H1 (cell line): ENCODE measurements around the gene ZCCHC17. TPM values are rescaled to one million over a fixed set of nuclear protein-coding genes. Genes with fewer than 3 reads are reported as not detected.

Experiments used
- CTCF ChIA-PET: fragments of 300-600 bp; sonication (Branson Sonifier 250); formaldehyde crosslinking; loops from one replicate; lab custom pipeline; 2021; ENCODE audit not compliant: partially characterized antibody; lab: Charles Lee
- POLR2A ChIA-PET: fragments of 300-600 bp; sonication (Branson Sonifier 250); formaldehyde crosslinking; loops from one replicate; lab custom pipeline; 2021; ENCODE audit warnings: inconsistent platforms; ENCODE audit not compliant: partially characterized antibody; lab: Charles Lee
- DNase-seq, 2 experiments: peaks; one replicate each; pipeline versions ENCODE4 v3.0.0 to v3.0.0-alpha.2; 2010 to 2022; ENCODE audit warnings: low spot score in 2 of 2, low read depth in 1 of 2, mixed read lengths in 1 of 2
- FAIRE-seq: peaks from 2 replicates; lab custom pipeline; 2011; peaks lifted over from hg19 to GRCh38; lab: Jason Lieb, UNC
- H2AFZ ChIP-seq: 2 replicates; pipeline ENCODE4 v1.8.1; 2012; ENCODE audit warnings: low read length, inconsistent platforms
- H2AK5ac ChIP-seq: 2 replicates; pipeline ENCODE4 v1.6.1; 2013; ENCODE audit warnings: low read depth, low read length
- H2BK120ac ChIP-seq: replicated peaks from 2 replicates; pipeline ENCODE3; 2013; ENCODE audit warnings: low read depth, low read length, inconsistent platforms
- H2BK12ac ChIP-seq: 2 replicates; pipeline ENCODE4 v1.6.1; 2013; ENCODE audit warnings: low read depth, low read length
- H2BK15ac ChIP-seq: 2 replicates; pipeline ENCODE4 v1.6.1; 2013; ENCODE audit warnings: low read length
- H2BK20ac ChIP-seq: 2 replicates; pipeline ENCODE4 v1.6.1; 2013; ENCODE audit warnings: low read length
- H2BK5ac ChIP-seq: 2 replicates; pipeline ENCODE4 v1.6.1; 2013; ENCODE audit warnings: low read depth, low read length
- H3K14ac ChIP-seq: 2 replicates; pipeline ENCODE4 v1.6.1; 2013; ENCODE audit warnings: inconsistent platforms; ENCODE audit not compliant: insufficient read length
- H3K18ac ChIP-seq: 2 replicates; pipeline ENCODE4 v1.6.1; 2013; ENCODE audit warnings: low read length; ENCODE audit errors: extremely low read depth
- H3K23ac ChIP-seq: 2 replicates; pipeline ENCODE4 v1.6.1; 2013; ENCODE audit warnings: inconsistent platforms; ENCODE audit not compliant: insufficient read length
- H3K23me2 ChIP-seq: 2 replicates; pipeline ENCODE4 v1.6.1; 2013; ENCODE audit warnings: low read depth, low read length
- H3K27ac ChIP-seq: 2 replicates; pipeline ENCODE4 v1.6.1; 2011; ENCODE audit warnings: low read depth, low read length, inconsistent platforms
- H3K27me3 ChIP-seq, 4 experiments: replicated peaks in 1 of 4; 1 replicate in 1 of 4; 2 replicates in 3 of 4; pipeline versions ENCODE4 v1.6.1 to v1.8.1; 2011 to 2013; ENCODE audit warnings: low read length in 3 of 4, mild to moderate bottlenecking in 3 of 4, inconsistent platforms in 2 of 4, mixed read lengths in 2 of 4, moderate library complexity in 1 of 4; ENCODE audit not compliant: control insufficient read depth in 3 of 4, insufficient read depth in 3 of 4; ENCODE audit errors: extremely low read depth in 1 of 4
- H3K36me3 ChIP-seq, 4 experiments: 2 replicates each; pipeline versions ENCODE4 v1.6.1 to v1.8.1; 2011 to 2013; ENCODE audit warnings: mild to moderate bottlenecking in 4 of 4, low read length in 3 of 4, moderate library complexity in 2 of 4, control low read depth in 1 of 4, inconsistent platforms in 1 of 4; ENCODE audit not compliant: insufficient read depth in 4 of 4, control insufficient read depth in 2 of 4
- H3K4ac ChIP-seq: replicated peaks from 2 replicates; pipeline ENCODE3; 2013; ENCODE audit warnings: low read length, low read depth, mixed read lengths, inconsistent platforms; ENCODE audit not compliant: insufficient read length
- H3K4me1 ChIP-seq, 4 experiments: replicated peaks in 1 of 4; 1 replicate in 1 of 4; 2 replicates in 3 of 4; pipeline versions ENCODE4 v1.6.1 to v1.8.1; 2011 to 2013; ENCODE audit warnings: low read length in 3 of 4, inconsistent platforms in 2 of 4, mixed read lengths in 1 of 4; ENCODE audit not compliant: insufficient read depth in 4 of 4, control insufficient read depth in 3 of 4
- H3K4me2 ChIP-seq, 2 experiments: 2 replicates each; pipeline versions ENCODE4 v1.6.1 to v1.8.1; 2011 to 2013; ENCODE audit warnings: low read depth in 2 of 2, low read length in 2 of 2, control low read depth in 1 of 2, inconsistent platforms in 1 of 2, mild to moderate bottlenecking in 1 of 2; ENCODE audit not compliant: insufficient read depth in 1 of 2
- H3K4me3 ChIP-seq, 4 experiments: fragments of 200-600, 300-600 bp in 1 of 4; sonication (generic), shearing (Covaris generic), sonication (Bioruptor Twin) in 1 of 4; 2 replicates each; pipeline versions ENCODE4 v1.5.1 to v1.8.1; 2011 to 2016; ENCODE audit warnings: low read length in 4 of 4, low read depth in 3 of 4, control low read depth in 2 of 4, inconsistent platforms in 2 of 4, mild to moderate bottlenecking in 2 of 4, mixed read lengths in 1 of 4, moderate library complexity in 1 of 4; ENCODE audit not compliant: insufficient read depth in 2 of 4; ENCODE audit errors: extremely low read depth in 1 of 4
- H3K56ac ChIP-seq: replicated peaks from 2 replicates; pipeline ENCODE3; 2013; ENCODE audit warnings: low read depth, mild to moderate bottlenecking, mixed read lengths, low read length, inconsistent platforms; ENCODE audit not compliant: insufficient read length
- H3K79me1 ChIP-seq: 2 replicates; pipeline ENCODE4 v1.6.1; 2013; ENCODE audit warnings: low read depth, low read length, control low read depth
- H3K79me2 ChIP-seq, 2 experiments: 2 replicates each; pipeline versions ENCODE4 v1.6.1 to v1.8.1; 2012 to 2013; ENCODE audit warnings: low read length in 2 of 2, mild to moderate bottlenecking in 2 of 2, inconsistent platforms in 1 of 2; ENCODE audit not compliant: insufficient read depth in 2 of 2, control insufficient read depth in 1 of 2
- H3K9ac ChIP-seq, 4 experiments: replicated peaks in 1 of 4; 1 replicate in 1 of 4; 2 replicates in 3 of 4; pipeline versions ENCODE4 v1.6.1 to v1.8.1; 2011 to 2013; ENCODE audit warnings: low read depth in 3 of 4, low read length in 3 of 4, control low read depth in 2 of 4, mild to moderate bottlenecking in 2 of 4, moderate library complexity in 2 of 4, inconsistent platforms in 1 of 4; ENCODE audit errors: extremely low read depth in 1 of 4
- H3K9me3 ChIP-seq, 2 experiments: 2 replicates each; pipeline versions ENCODE4 v1.6.1 to v1.8.1; 2012 to 2013; ENCODE audit warnings: mild to moderate bottlenecking in 2 of 2, moderate library complexity in 2 of 2, control low read depth in 1 of 2, inconsistent platforms in 1 of 2, low read depth in 1 of 2, low read length in 1 of 2, mixed read lengths in 1 of 2; ENCODE audit not compliant: insufficient read depth in 2 of 2
- H4K20me1 ChIP-seq, 2 experiments: replicated peaks in 1 of 2; 2 replicates each; pipeline versions ENCODE3 to v1.8.1; 2011 to 2013; ENCODE audit warnings: inconsistent platforms in 2 of 2, low read length in 2 of 2, mild to moderate bottlenecking in 1 of 2; ENCODE audit not compliant: insufficient read depth in 2 of 2, control insufficient read depth in 1 of 2
- H4K5ac ChIP-seq: 2 replicates; pipeline ENCODE4 v1.6.1; 2013; ENCODE audit warnings: low read length, low read depth, mixed read lengths, inconsistent platforms; ENCODE audit not compliant: insufficient read length
- H4K8ac ChIP-seq: 2 replicates; pipeline ENCODE4 v1.8.0; 2013; ENCODE audit warnings: mild to moderate bottlenecking, moderate library complexity, low read length, inconsistent platforms; ENCODE audit not compliant: insufficient read depth; ENCODE audit errors: extremely low read depth
- H4K91ac ChIP-seq: replicated peaks from 2 replicates; pipeline ENCODE3; 2013; ENCODE audit warnings: low read length, mixed read lengths, inconsistent platforms; ENCODE audit not compliant: insufficient read length
- BACH1 ChIP-seq: IDR thresholded peaks from 2 replicates; pipeline ENCODE4 v1.6.1; 2012; ENCODE audit warnings: low read length, improper control_type of control experiment
- CBX8 ChIP-seq: fragments of 300-800, 300-1000 bp; sonication (generic); IDR thresholded peaks from 2 replicates; pipeline ENCODE4 v1.7.1; 2016; ENCODE audit warnings: low read depth, low read length, borderline replicate concordance
- EP300 ChIP-seq, 2 experiments: IDR thresholded peaks; 1 replicate in 1 of 2; 2 replicates in 1 of 2; pipeline ENCODE4 v1.6.1; 2011 to 2012; ENCODE audit warnings: low read depth in 2 of 2, low read length in 2 of 2, mild to moderate bottlenecking in 2 of 2, borderline replicate concordance in 1 of 2, inconsistent platforms in 1 of 2, moderate library complexity in 1 of 2
- GABPA ChIP-seq: IDR thresholded peaks from 2 replicates; pipeline ENCODE4 v1.6.1; 2011; ENCODE audit warnings: mild to moderate bottlenecking, low read length, moderate library complexity, borderline replicate concordance; ENCODE audit not compliant: insufficient read depth
- GTF2F1 ChIP-seq: IDR thresholded peaks from 2 replicates; pipeline ENCODE4 v1.6.1; 2012; ENCODE audit warnings: low read depth, low read length, improper control_type of control experiment, borderline replicate concordance
- HDAC2 ChIP-seq, 2 experiments: fragments of 300-600 bp in 1 of 2; sonication (generic) in 1 of 2; IDR thresholded peaks; 2 replicates each; pipeline ENCODE4 v1.6.1; 2011 to 2012; ENCODE audit warnings: low read depth in 2 of 2, low read length in 2 of 2, mild to moderate bottlenecking in 2 of 2, moderate library complexity in 2 of 2, borderline replicate concordance in 1 of 2, inconsistent platforms in 1 of 2
- KDM4A ChIP-seq: IDR thresholded peaks from one replicate; pipeline ENCODE4 v1.7.1; 2012; ENCODE audit warnings: low read depth, mild to moderate bottlenecking, moderate library complexity, low read length, inconsistent platforms; ENCODE audit not compliant: severe bottlenecking
- MAFK ChIP-seq: IDR thresholded peaks from 2 replicates; pipeline ENCODE4 v1.6.1; 2012; ENCODE audit warnings: low read depth, mild to moderate bottlenecking, improper control_type of control experiment, low read length
- POLR2A ChIP-seq, 2 experiments: IDR thresholded peaks; 1 replicate in 1 of 2; 2 replicates in 1 of 2; pipeline ENCODE4 v1.6.1; 2011; ENCODE audit warnings: low read depth in 2 of 2, low read length in 2 of 2, mild to moderate bottlenecking in 2 of 2; ENCODE audit errors: control extremely low read depth in 1 of 2
- ZNF274 ChIP-seq: IDR thresholded peaks from 2 replicates; pipeline ENCODE4 v1.7.0; 2012; ENCODE audit warnings: low read length, borderline replicate concordance; ENCODE audit errors: extremely low read depth
- WGBS, 2 experiments: shearing (Covaris generic) in 1 of 2; methylation state at CpG; one replicate each; pipeline versions ENCODE4 v1.1.6 to v1.1.7; 2013 to 2015; ENCODE audit warnings: low lambda C conversion rate in 2 of 2, mixed read lengths in 2 of 2, inconsistent platforms in 1 of 2, low coverage in 1 of 2, missing lambda C conversion rate in 1 of 2; ENCODE audit not compliant: insufficient replicate concordance in 2 of 2, insufficient coverage in 1 of 2, insufficient read length in 1 of 2; ENCODE audit errors: extremely low coverage in 1 of 2, missing lambda C conversion rate in 1 of 2; 5-methylcytosine and 5-hydroxymethylcytosine counted together
- polyA plus RNA-seq, 7 experiments: library from polyadenylated mRNA; depleted of rRNA in 3 of 7; stranded (reverse) in 5 of 7; unstranded in 2 of 7; fragments of >200 nt in 5 of 7; fragments of 200-250 nt in 2 of 7; gene quantifications; 1 replicate in 5 of 7; 2 replicates in 1 of 7; 4 replicates in 1 of 7; pipeline versions ENCODE4 v1.2.1 to v1.2.3, GENCODE V29; 2011 to 2013; ENCODE audit warnings: missing spikeins in 2 of 7, mixed read lengths in 2 of 7
- total RNA-seq: library from RNA; stranded (reverse); fragmentation: NEBNext Ultra II Directional; extraction: Animal tissue kit (Norgen Biotek cat#: 25700); gene quantifications from 2 replicates; pipeline ENCODE4 v1.2.1, GENCODE V29; 2021
- TF ChIP-seq, protein P1 (sequence below): IDR thresholded peaks from 2 replicates; pipeline ENCODE4 v1.6.1; 2011; ENCODE audit warnings: low read depth, mild to moderate bottlenecking, low read length; ENCODE audit not compliant: insufficient read depth
- TF ChIP-seq, protein P2 (sequence below): IDR thresholded peaks from 2 replicates; pipeline ENCODE4 v1.6.1; 2012; ENCODE audit warnings: inconsistent platforms

The ZCCHC17 gene
- total and polyA plus RNA-seq, 2 of the 8 experiments (the other 6 are each of a cell fraction or from before 2014, with no cell fraction given) = 51.6 to 59.3 TPM

DNA sequence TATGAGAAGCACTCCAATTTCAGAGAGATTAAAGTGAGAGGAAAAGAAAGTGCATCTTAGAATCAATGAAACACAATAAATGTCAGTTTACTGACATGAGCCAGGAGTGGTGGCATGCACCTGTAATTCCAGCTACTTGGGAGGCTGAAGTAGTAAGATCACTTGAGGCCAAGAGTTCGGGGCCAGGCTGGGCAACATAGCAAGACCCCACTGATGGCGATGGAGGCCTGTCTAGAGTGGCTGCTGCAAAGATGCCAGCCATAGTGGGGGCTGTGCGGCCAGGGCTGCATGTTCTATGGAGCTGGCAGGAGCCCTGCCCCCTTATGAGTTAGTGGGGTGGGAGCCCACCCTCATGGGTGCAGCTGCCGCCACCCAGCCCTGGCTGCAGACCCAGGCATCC lies 27.3 kb downstream of the ZCCHC17 start:
- no peak overlapping the region for H3K23ac ChIP-seq
- H2AK5ac ChIP-seq = no peak overlapping the region
- no peak overlapping the region for H3K4ac ChIP-seq
- FAIRE-seq = no peak
- ChIA-PET POLR2A (no interaction called here), CTCF (interaction anchor here (1.5 kb wide), 1 partner anchor 98 kb away, joined by 3 read pairs; no protein-coding TSS in a partner anchor)
- no peak overlapping the region for H4K8ac ChIP-seq
- no peak overlapping the region for H2BK5ac ChIP-seq
- H3K79me2 ChIP-seq = no peaks in the 10 kb centered on the region
- no peak overlapping the region for H3K4me2 ChIP-seq
- no peaks in the 10 kb centered on the region for H3K23me2 ChIP-seq
- H4K5ac ChIP-seq = no peak overlapping the region
- H3K18ac ChIP-seq = no peak overlapping the region
- H2BK12ac ChIP-seq = no peak overlapping the region
- no peaks in the 10 kb centered on the region for H3K9me3 ChIP-seq
- H3K4me3 ChIP-seq = no peak overlapping the region
- H3K27ac ChIP-seq = no peak overlapping the region
- peaks cover 0 to 1% of the 10 kb centered on the region in 2 experiments for H4K20me1 ChIP-seq
- H4K91ac ChIP-seq = no peak overlapping the region
- 94% methylated on average over 4 of the region's 4 CpGs; no CpG with 5 or more reads in 1 of the 2 experiments for WGBS, 2 experiments
- no peaks in the 10 kb centered on the region; the same call in 1 of the 2 replicates for H3K79me1 ChIP-seq
- no peak overlapping the region for H2BK15ac ChIP-seq
- no peaks in the 10 kb centered on the region; a peak in 1 of 7 replicates for H3K4me1 ChIP-seq
- no peaks in the 10 kb centered on the region for H3K27me3 ChIP-seq
- peaks cover 0 to 16% (median 5%) of the 10 kb centered on the region in 4 experiments; a peak in 5 of 8 replicates for H3K36me3 ChIP-seq
- H3K56ac ChIP-seq = no peak overlapping the region
- DNase-seq = no peak
- H2BK20ac ChIP-seq = no peak overlapping the region
- H2BK120ac ChIP-seq = no peak overlapping the region
- no peak overlapping the region for H3K9ac ChIP-seq
- no peak overlapping the region for H3K14ac ChIP-seq
- H2AFZ ChIP-seq = no peak overlapping the region
- no peak for TF ChIP-seq MAFK
- TF ChIP-seq, protein P1, sequence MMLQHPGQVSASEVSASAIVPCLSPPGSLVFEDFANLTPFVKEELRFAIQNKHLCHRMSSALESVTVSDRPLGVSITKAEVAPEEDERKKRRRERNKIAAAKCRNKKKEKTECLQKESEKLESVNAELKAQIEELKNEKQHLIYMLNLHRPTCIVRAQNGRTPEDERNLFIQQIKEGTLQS = no peak
- no peak for TF ChIP-seq HDAC2 (IDR thresholded peaks at IDR 0.05; ENCODE audit: borderline replicate concordance in 1 of 2, low read depth in 2 of 2, low read length in 2 of 2)
- no peak for TF ChIP-seq GABPA
- no peak for TF ChIP-seq KDM4A
- TF ChIP-seq EP300 (IDR thresholded peaks at IDR 0.05; ENCODE audit: borderline replicate concordance in 1 of 2, low read depth in 2 of 2, low read length in 2 of 2) = no peak
- no peak for TF ChIP-seq ZNF274
- TF ChIP-seq CBX8 = no peak
- no peak for TF ChIP-seq BACH1
- TF ChIP-seq, protein P2, sequence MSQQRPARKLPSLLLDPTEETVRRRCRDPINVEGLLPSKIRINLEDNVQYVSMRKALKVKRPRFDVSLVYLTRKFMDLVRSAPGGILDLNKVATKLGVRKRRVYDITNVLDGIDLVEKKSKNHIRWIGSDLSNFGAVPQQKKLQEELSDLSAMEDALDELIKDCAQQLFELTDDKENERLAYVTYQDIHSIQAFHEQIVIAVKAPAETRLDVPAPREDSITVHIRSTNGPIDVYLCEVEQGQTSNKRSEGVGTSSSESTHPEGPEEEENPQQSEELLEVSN = no peak
- no peak for TF ChIP-seq GTF2F1
- TF ChIP-seq POLR2A (IDR thresholded peaks at IDR 0.05; ENCODE audit: control extremely low read depth in 1 of 2, low read depth in 2 of 2, low read length in 2 of 2) = no peak
